Endothelial cell (in vitro differentiated cells): ENCODE results near the gene BHMT. TPM values are rescaled to one million over a fixed set of nuclear protein-coding genes. Genes with fewer than 3 reads are reported as not detected.
A peak's percentile ranks its signal among the peaks of the same experiment; 100 is the strongest.

ENCODE experiments used
- DNase-seq: peaks from one replicate; pipeline ENCODE4 v3.0.0; 2021; ENCODE audit warnings: low spot score
- H3K27ac Mint-ChIP-seq: one replicate; pipeline ENCODE4 v1.8.0; 2021; ENCODE audit warnings: mixed read lengths, inconsistent platforms; ENCODE audit not compliant: unreplicated experiment
- H3K27me3 Mint-ChIP-seq: one replicate; pipeline ENCODE4 v1.8.0; 2021; ENCODE audit warnings: mild to moderate bottlenecking, moderate library complexity, mixed read lengths, inconsistent platforms; ENCODE audit not compliant: unreplicated experiment
- H3K36me3 Mint-ChIP-seq: one replicate; pipeline ENCODE4 v1.8.0; 2021; ENCODE audit warnings: mild to moderate bottlenecking, low read depth, mixed read lengths, inconsistent platforms; ENCODE audit not compliant: unreplicated experiment
- H3K4me1 Mint-ChIP-seq: one replicate; pipeline ENCODE4 v1.8.0; 2021; ENCODE audit warnings: mild to moderate bottlenecking, mixed read lengths, inconsistent platforms; ENCODE audit not compliant: unreplicated experiment
- H3K4me3 Mint-ChIP-seq: one replicate; pipeline ENCODE4 v1.8.0; 2021; ENCODE audit warnings: mild to moderate bottlenecking, mixed read lengths, inconsistent platforms; ENCODE audit not compliant: unreplicated experiment
- H3K9me3 Mint-ChIP-seq: one replicate; pipeline ENCODE4 v1.8.0; 2021; ENCODE audit warnings: mixed read lengths, inconsistent platforms; ENCODE audit not compliant: unreplicated experiment
- total RNA-seq: library from RNA; stranded (reverse); fragmentation: NEBNext Ultra II Directional; extraction: Animal tissue kit (Norgen Biotek cat#: 25700); gene quantifications from one replicate; pipeline ENCODE4 v1.2.1, GENCODE V29; 2021; ENCODE audit not compliant: unreplicated experiment
- TF ChIP-seq, protein P1 (sequence below): fragments of 200-600 bp; sonication (generic); IDR thresholded peaks from one replicate; pipeline ENCODE4 v1.5.0; 2021; ENCODE audit warnings: antibody characterized with exemption; ENCODE audit not compliant: unreplicated experiment

BHMT gene
- total RNA-seq, 1 donor from 2014 or later = not detected

DNA sequence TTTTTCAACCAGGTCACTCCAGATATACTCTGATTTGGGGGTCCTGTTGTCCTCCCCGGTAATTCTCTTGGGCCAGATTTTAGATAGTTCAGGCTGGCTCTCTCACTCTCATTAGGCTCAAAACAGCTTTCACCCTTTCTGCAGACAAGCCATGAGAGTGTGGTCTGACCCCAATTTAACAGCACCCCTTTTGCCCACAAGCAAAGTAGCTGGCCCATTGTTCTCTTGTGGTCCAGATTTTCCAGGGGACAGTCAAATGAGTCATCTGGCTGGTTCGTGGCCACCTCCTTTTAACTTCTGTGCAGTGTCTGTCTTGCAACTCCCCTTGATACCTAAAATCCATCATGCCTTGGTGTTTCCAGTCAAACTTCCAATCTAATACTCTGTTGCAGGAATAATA, 25.5 kb upstream of the BHMT start:
- DNase-seq = no peak
- no peaks in the 10 kb centered on the region for H3K36me3 Mint-ChIP-seq
- no peaks in the 10 kb centered on the region for H3K9me3 Mint-ChIP-seq
- H3K27ac Mint-ChIP-seq = no peak overlapping the region
- TF ChIP-seq, protein P1, sequence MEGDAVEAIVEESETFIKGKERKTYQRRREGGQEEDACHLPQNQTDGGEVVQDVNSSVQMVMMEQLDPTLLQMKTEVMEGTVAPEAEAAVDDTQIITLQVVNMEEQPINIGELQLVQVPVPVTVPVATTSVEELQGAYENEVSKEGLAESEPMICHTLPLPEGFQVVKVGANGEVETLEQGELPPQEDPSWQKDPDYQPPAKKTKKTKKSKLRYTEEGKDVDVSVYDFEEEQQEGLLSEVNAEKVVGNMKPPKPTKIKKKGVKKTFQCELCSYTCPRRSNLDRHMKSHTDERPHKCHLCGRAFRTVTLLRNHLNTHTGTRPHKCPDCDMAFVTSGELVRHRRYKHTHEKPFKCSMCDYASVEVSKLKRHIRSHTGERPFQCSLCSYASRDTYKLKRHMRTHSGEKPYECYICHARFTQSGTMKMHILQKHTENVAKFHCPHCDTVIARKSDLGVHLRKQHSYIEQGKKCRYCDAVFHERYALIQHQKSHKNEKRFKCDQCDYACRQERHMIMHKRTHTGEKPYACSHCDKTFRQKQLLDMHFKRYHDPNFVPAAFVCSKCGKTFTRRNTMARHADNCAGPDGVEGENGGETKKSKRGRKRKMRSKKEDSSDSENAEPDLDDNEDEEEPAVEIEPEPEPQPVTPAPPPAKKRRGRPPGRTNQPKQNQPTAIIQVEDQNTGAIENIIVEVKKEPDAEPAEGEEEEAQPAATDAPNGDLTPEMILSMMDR = no peak
- H3K4me1 Mint-ChIP-seq = no peaks in the 10 kb centered on the region
- H3K4me3 Mint-ChIP-seq = no peak overlapping the region
- no peaks in the 10 kb centered on the region for H3K27me3 Mint-ChIP-seq

DNA sequence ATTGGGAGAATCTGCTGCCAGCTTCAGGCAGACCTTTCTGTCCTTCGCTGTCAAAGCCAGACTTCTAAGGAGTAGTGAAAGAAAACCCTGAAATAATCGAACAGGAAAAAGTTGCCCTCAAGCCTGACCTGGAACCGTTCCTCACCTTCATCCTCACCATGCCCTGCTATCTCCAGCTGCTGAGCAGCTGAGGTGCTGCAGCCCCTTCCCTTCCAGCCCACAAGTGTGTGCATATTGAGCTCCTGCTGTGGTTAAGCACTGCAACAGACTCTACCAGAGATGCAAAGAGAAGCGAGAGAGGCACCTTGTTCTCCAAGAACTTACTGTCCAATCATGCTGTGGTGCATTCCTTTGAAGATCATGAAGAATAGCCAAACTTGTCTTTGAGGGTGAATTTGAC, 23.1 kb upstream of the BHMT start:
- Mint-ChIP-seq H3K36me3 (no peaks in the 10 kb centered on the region), H3K27me3 (no peaks in the 10 kb centered on the region), H3K4me3 (no peak overlapping the region), H3K4me1 (no peaks in the 10 kb centered on the region), H3K27ac (no peak overlapping the region), H3K9me3 (no peaks in the 10 kb centered on the region)
- TF ChIP-seq, protein P1 = no peak
- DNase-seq = no peak

- H3K27me3 Mint-ChIP-seq = no peaks in the 10 kb centered on the region
- H3K9me3 Mint-ChIP-seq = no peaks in the 10 kb centered on the region
- no peak overlapping the region for H3K4me3 Mint-ChIP-seq
- no peaks in the 10 kb centered on the region for H3K36me3 Mint-ChIP-seq
- DNase-seq = no peak
- H3K27ac Mint-ChIP-seq = no peak overlapping the region
- TF ChIP-seq, protein P1 = no peak
- H3K4me1 Mint-ChIP-seq = no peaks in the 10 kb centered on the region
Observed at GRCh38 chr5:79091064-79091463, 20.5 kb upstream of the BHMT start.

DNA sequence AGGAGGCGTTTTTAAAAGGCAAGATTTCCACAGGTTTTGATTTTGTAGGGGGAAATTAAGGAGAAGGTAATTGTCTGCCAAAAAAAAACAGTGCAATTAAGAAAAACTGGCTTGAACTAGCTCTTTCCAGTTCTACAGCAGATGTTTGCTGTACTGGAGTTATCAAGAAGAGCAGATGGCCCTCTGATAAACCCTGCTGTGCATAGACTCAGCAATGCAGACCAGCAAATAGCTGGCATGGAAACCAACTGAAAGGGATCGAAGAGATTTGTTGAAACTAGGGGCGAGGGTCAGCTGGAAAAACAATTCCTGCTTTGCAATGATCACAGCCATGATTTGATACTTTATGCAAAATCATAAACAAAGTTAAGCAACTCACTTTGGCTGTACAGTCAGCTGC, 17.8 kb upstream of the BHMT start:
- TF ChIP-seq, protein P1 = no peak
- Mint-ChIP-seq H3K4me1 (no peaks in the 10 kb centered on the region), H3K27ac (no peak overlapping the region), H3K27me3 (no peaks in the 10 kb centered on the region), H3K9me3 (no peaks in the 10 kb centered on the region), H3K4me3 (no peak overlapping the region), H3K36me3 (no peaks in the 10 kb centered on the region)
- no peak for DNase-seq

DNA sequence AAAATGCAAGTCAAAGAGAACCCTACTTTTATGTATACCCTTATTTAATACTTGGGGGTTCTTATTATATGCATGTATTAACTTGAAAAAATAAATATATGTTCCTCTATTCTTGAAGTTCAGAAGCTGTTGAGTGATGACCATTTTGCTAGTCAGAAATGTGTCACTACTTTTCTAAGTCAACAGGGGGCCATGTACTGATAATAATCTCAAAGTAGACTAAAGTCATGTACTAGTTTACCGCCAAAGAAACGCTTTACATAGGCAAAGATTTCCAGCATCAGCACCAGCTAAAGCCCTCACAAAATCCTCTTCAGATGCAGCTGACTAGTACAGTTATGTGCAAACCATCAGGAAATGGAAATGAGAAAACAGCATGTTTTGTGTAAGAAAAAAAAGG, 5.7 kb upstream of the BHMT start:
- no peak overlapping the region for H3K4me3 Mint-ChIP-seq
- TF ChIP-seq, protein P1 = peak; percentile 25
- peaks cover 6% of the 10 kb centered on the region for H3K36me3 Mint-ChIP-seq
- peaks cover 14% of the 10 kb centered on the region for H3K4me1 Mint-ChIP-seq
- no peak for DNase-seq
- H3K27me3 Mint-ChIP-seq = no peaks in the 10 kb centered on the region
- no peak overlapping the region for H3K27ac Mint-ChIP-seq
- H3K9me3 Mint-ChIP-seq = no peaks in the 10 kb centered on the region
